ENCODE data around the gene CTCFL. TPM values are rescaled to one million over a fixed set of nuclear protein-coding genes. Genes with fewer than 3 reads are reported as not detected.

The CTCFL gene
- total RNA-seq, 1 donor from 2014 or later: 0.12 TPM

DNA sequence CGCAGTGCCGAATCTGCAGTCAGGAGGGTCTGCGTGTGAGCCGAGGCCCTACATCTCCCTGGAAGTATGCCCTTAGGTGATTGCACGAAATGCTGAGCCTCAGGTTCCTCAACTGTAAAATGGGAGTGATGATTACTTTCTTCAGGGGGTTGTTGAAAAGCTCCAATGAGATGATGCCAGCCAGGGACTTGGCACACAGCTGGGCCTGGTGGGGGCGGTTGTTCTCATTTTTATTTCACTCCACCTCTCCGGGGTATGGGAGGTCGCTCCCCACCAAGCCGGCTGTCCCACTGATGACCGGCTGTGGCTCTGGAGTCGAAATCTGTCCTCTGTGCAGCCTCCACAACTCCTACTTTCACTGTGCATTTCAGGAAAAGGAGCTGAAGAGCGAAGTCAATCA lies 44.0 kb upstream of the CTCFL start:
- no peak overlapping the region for H3K4me3 ChIP-seq (ENCODE audit: low read depth, low read length)
- TF ChIP-seq, protein P1, sequence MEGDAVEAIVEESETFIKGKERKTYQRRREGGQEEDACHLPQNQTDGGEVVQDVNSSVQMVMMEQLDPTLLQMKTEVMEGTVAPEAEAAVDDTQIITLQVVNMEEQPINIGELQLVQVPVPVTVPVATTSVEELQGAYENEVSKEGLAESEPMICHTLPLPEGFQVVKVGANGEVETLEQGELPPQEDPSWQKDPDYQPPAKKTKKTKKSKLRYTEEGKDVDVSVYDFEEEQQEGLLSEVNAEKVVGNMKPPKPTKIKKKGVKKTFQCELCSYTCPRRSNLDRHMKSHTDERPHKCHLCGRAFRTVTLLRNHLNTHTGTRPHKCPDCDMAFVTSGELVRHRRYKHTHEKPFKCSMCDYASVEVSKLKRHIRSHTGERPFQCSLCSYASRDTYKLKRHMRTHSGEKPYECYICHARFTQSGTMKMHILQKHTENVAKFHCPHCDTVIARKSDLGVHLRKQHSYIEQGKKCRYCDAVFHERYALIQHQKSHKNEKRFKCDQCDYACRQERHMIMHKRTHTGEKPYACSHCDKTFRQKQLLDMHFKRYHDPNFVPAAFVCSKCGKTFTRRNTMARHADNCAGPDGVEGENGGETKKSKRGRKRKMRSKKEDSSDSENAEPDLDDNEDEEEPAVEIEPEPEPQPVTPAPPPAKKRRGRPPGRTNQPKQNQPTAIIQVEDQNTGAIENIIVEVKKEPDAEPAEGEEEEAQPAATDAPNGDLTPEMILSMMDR (conservative IDR thresholded peaks at IDR 0.05; ENCODE audit: low read depth, low read length): no peak
- DNase-seq (ENCODE audit: low read depth): no peak

- H3K4me3 ChIP-seq (ENCODE audit: low read depth, low read length): no peak overlapping the region
- DNase-seq (ENCODE audit: low read depth): no peak
- TF ChIP-seq, protein P1 (conservative IDR thresholded peaks at IDR 0.05; ENCODE audit: low read depth, low read length): no peak
These were observed 43.4 kb upstream of the CTCFL start for GRCh38 chr20:57568088-57568896.

- no peak for DNase-seq (ENCODE audit: low read depth)
- no peak overlapping the region for H3K4me3 ChIP-seq (ENCODE audit: low read depth, low read length)
- TF ChIP-seq, protein P1 (conservative IDR thresholded peaks at IDR 0.05; ENCODE audit: low read depth, low read length): no peak
These were observed 42.6 kb upstream of the CTCFL start for GRCh38 chr20:57567471-57568079.

DNA sequence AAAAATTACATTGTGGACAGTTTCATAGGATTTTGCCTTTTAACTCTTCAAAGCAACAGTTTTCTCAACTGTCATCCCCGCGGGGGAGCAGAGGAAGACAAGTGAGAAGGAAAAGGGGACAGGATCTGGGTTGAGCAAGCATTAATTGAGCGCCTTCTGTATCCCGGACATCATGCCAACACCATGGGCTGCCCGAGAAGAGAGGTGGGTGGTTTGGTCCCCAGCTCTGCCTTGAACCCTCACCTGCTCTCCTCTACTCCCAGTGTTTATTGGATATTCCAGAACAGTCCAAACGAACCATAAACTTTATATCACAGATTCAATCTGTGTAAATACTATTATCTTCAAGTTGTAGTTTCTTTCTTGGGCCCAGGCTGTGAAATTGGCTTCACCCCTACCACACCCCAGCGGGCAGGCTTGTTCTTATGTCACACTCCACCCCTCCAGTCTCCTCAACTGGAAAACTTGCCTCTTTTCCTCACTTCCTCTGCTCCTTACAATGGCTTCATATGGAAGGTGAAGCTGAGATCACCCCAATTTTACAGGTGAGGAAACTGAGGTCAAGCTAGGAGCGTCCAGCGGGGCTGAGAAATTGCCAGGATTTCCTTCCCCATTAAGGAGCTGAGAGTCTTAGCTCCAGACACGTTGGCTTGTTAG lies 42.0 kb upstream of the CTCFL start:
- no peak for DNase-seq (ENCODE audit: low read depth)
- H3K4me3 ChIP-seq (ENCODE audit: low read depth, low read length): no peak overlapping the region
- TF ChIP-seq, protein P1 (conservative IDR thresholded peaks at IDR 0.05; ENCODE audit: low read depth, low read length): no peak

GRCh38 chr20:57566399-57566798 lies 41.5 kb upstream of the CTCFL start:
- TF ChIP-seq, protein P1 (conservative IDR thresholded peaks at IDR 0.05; ENCODE audit: low read depth, low read length): no peak

GRCh38 chr20:57564951-57565642 lies 40.2 kb upstream of the CTCFL start:
- no peak overlapping the region for H3K4me3 ChIP-seq (ENCODE audit: low read depth, low read length)
- TF ChIP-seq, protein P1 (conservative IDR thresholded peaks at IDR 0.05; ENCODE audit: low read depth, low read length): no peak
- no peak for DNase-seq (ENCODE audit: low read depth)

More at GRCh38 chr20:57566399-57566798, 41.5 kb upstream of the CTCFL start:
- no peak for DNase-seq (ENCODE audit: low read depth)
- H3K4me3 ChIP-seq (ENCODE audit: low read depth, low read length): no peak overlapping the region
